Measurements from ENCODE around the gene ANKRD55.

ANKRD55 gene

DNA sequence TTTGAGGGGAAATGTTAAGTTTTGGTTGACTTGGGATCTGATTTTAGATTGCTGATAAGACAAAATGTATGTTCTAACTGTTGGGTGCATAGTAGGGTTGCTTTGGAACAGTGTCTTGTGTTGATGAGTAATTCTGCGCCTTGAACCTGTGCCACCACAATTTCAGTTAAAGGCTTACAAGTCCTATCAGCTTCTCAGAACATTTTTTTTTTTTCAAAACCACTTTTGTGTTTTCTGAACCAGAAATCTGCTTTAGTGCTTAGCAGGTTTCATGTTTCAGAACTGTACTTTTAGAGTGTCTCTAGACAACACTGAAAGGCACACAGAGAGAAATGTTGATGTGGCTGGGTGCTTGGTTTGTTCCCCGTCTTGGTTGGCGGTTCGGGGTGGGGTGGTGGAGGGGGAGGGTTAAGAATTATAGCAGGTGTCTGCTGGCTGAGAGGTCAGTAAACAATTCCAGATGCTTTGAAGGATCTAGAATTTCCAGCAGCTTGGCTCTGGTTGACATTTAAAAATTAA, 84.6 kb downstream of the ANKRD55 start (continued):
- no peak for TF ChIP-seq ZNF324 (tag by site-specific recombination; IDR thresholded peaks at IDR 0.05)
- TF ChIP-seq, protein P1, sequence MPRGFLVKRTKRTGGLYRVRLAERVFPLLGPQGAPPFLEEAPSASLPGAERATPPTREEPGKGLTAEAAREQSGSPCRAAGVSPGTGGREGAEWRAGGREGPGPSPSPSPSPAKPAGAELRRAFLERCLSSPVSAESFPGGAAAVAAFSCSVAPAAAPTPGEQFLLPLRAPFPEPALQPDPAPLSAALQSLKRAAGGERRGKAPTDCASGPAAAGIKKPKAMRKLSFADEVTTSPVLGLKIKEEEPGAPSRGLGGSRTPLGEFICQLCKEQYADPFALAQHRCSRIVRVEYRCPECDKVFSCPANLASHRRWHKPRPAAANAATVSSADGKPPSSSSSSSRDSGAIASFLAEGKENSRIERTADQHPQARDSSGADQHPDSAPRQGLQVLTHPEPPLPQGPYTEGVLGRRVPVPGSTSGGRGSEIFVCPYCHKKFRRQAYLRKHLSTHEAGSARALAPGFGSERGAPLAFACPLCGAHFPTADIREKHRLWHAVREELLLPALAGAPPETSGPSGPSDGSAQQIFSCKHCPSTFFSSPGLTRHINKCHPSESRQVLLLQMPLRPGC (tag by site-specific recombination; IDR thresholded peaks at IDR 0.05): no peak
- no peak for TF ChIP-seq ZNF175 (tag by site-specific recombination; IDR thresholded peaks at IDR 0.05)
- no peak for TF ChIP-seq ZNF843 (tag by site-specific recombination; IDR thresholded peaks at IDR 0.05)
- TF ChIP-seq PRDM4 (tag by site-specific recombination; IDR thresholded peaks at IDR 0.05): no peak
- no peak for TF ChIP-seq ZNF19 (tag by site-specific recombination; IDR thresholded peaks at IDR 0.05; ENCODE audit: low read depth)
- no peak for TF ChIP-seq ZBTB1 (tag by site-specific recombination; IDR thresholded peaks at IDR 0.05)
- TF ChIP-seq ZNF416 (tag by site-specific recombination; IDR thresholded peaks at IDR 0.05): no peak
- no peak for TF ChIP-seq SETDB1 (IDR thresholded peaks at IDR 0.05; ENCODE audit: insufficient read length, low read length)
- no peak for TF ChIP-seq ZBTB44 (tag by site-specific recombination; IDR thresholded peaks at IDR 0.05)

- POLR2A ChIA-PET: no interaction called here
- Histone ChIP-seq H3K4me1 (ENCODE audit: control insufficient read depth, insufficient read depth, low read length) (no peaks in the 10 kb centered on the region), H3K4me3 (ENCODE audit: low read depth, low read length) (no peak overlapping the region), H3K27ac (ENCODE audit: extremely low read depth, low read depth, low read length) (no peak overlapping the region), H3K9me3 (ENCODE audit: control insufficient read depth, insufficient read depth, low read depth, low read length) (no peaks in the 10 kb centered on the region), H3K36me3 (ENCODE audit: control insufficient read depth in 2 of 2, insufficient read depth in 1 of 2, low read length in 2 of 2) (no peaks in the 10 kb centered on the region)
- CTCF ChIA-PET: interaction anchor here (0.6 to 0.7 kb wide), 2 partner anchors 53 to 54 kb away, joined by 3 to 4 read pairs; no protein-coding TSS in a partner anchor
- TF ChIP-seq, protein P1 (tag by site-specific recombination; IDR thresholded peaks at IDR 0.05): no peak
- no peak for TF ChIP-seq ZNF560 (tag by site-specific recombination; IDR thresholded peaks at IDR 0.05; ENCODE audit: borderline replicate concordance)
- no peak for TF ChIP-seq ZBTB48 (tag by site-specific recombination; IDR thresholded peaks at IDR 0.05)
- TF ChIP-seq KLF9 (tag by site-specific recombination; IDR thresholded peaks at IDR 0.05; ENCODE audit: low read depth): no peak
- TF ChIP-seq ZNF629 (tag by site-specific recombination; IDR thresholded peaks at IDR 0.05): no peak
- no peak for TF ChIP-seq ZNF510 (tag by site-specific recombination; IDR thresholded peaks at IDR 0.05; ENCODE audit: insufficient replicate concordance)
- no peak for TF ChIP-seq ZNF23 (tag by site-specific recombination; IDR thresholded peaks at IDR 0.05; ENCODE audit: borderline replicate concordance)
Observed at GRCh38 chr5:56147659-56148230, 85.4 kb downstream of the ANKRD55 start.

Measured in HEK293 (cell line).